GM19395 (cell line): ENCODE results near the gene COL2A1.

Experiments
- ATAC-seq: cut with Tn5 transposase; IDR thresholded peaks from one replicate; pipeline ENCODE4 v1.9.1; 2021; ENCODE audit warnings: mild to moderate bottlenecking, moderate library complexity; ENCODE audit not compliant: unreplicated experiment

The COL2A1 gene

GRCh38 chr12:47991106-47992061 lies 12.9 kb downstream of the COL2A1 start:
- ATAC-seq: no peak

- ATAC-seq: peak; percentile 97
Observed at GRCh38 chr12:47990351-47991105, 13.7 kb downstream of the COL2A1 start.

- no peak for ATAC-seq
Observed at GRCh38 chr12:47989666-47990065, 14.6 kb downstream of the COL2A1 start.

- ATAC-seq: no peak
Observed at GRCh38 chr12:47989023-47989417, 15.3 kb downstream of the COL2A1 start.

GRCh38 chr12:47988073-47989022 lies 15.9 kb downstream of the COL2A1 start:
- ATAC-seq: no peak

GRCh38 chr12:47987411-47988072 lies 16.7 kb downstream of the COL2A1 start:
- ATAC-seq: no peak

GRCh38 chr12:47986832-47987231 lies 17.4 kb downstream of the COL2A1 start:
- no peak for ATAC-seq

GRCh38 chr12:47986291-47986660 lies 18.0 kb downstream of the COL2A1 start:
- ATAC-seq: no peak

- no peak for ATAC-seq
Observed at GRCh38 chr12:47985596-47986290, 18.5 kb downstream of the COL2A1 start.

- ATAC-seq: no peak
Observed at GRCh38 chr12:47984331-47984801, 19.9 kb downstream of the COL2A1 start.

GRCh38 chr12:47983541-47984115 lies 20.6 kb downstream of the COL2A1 start:
- ATAC-seq: no peak

GRCh38 chr12:47982770-47983169 lies 21.5 kb downstream of the COL2A1 start:
- no peak for ATAC-seq

- no peak for ATAC-seq
Observed at GRCh38 chr12:47982311-47982710, 22.0 kb downstream of the COL2A1 start.

- no peak for ATAC-seq
Observed at GRCh38 chr12:47981496-47982260, 22.6 kb downstream of the COL2A1 start.

GRCh38 chr12:47980779-47981495 lies 23.3 kb downstream of the COL2A1 start:
- no peak for ATAC-seq

- ATAC-seq: no peak
Observed at GRCh38 chr12:47980197-47980596, 24.1 kb downstream of the COL2A1 start.

GRCh38 chr12:47979686-47980085 lies 24.6 kb downstream of the COL2A1 start:
- no peak for ATAC-seq

GRCh38 chr12:47979166-47979565 lies 25.1 kb downstream of the COL2A1 start:
- no peak for ATAC-seq
